ENCODE measurements around the gene PLAAT2. TPM values are rescaled to one million over a fixed set of nuclear protein-coding genes. Genes with fewer than 3 reads are reported as not detected.

Gene PLAAT2
- total RNA-seq, 2 donors from 2014 or later: not detected

DNA sequence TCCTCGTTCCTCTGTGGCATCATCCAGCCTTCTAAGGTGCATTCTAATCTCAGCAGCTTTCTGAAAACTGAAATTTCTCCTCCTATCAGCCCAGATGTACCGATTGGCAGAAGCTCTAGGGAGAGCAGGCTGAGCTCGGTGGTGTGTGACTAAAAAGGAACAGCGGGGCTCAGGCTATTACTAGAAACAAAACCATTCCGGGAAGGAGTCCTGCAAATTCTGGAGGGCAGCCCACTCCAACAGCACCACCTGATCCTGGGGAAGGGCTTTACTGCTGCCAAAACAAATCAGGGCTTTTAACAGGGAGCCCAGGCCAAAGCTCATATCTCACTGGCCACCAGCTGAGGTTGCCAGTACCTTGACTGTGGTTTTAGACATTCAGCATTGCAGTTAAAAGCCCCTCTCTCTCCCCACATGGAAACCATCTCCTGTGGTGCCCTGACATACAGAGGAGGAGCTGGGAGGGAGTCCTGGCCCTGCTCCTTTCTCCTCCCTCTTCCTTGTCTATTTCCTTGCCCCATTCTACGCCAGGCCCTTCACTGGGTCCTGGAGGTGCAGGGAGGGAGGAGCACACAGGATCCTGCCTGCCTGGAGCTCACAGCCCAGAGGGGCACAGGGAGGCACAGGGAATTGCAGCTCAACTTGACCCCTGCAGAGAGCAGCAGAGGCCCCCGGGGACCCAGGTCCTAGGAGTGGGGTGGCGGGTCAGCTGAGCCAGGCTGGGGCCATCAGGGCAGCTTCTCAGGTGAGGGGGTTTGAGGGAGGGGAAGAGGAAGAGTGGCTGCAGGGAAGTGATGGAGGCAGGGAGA, 25.7 kb downstream of the PLAAT2 start:
- Histone ChIP-seq H3K4me1 (ENCODE audit: control insufficient read depth, insufficient read depth, low read length) (no peaks in the 10 kb centered on the region), H3K27ac (ENCODE audit: low read depth, low read length) (no peak overlapping the region), H3K9ac (ENCODE audit: extremely low read depth, low read length, poor library complexity, severe bottlenecking) (no peak overlapping the region), H3K36me3 (ENCODE audit: control insufficient read depth, insufficient read depth, low read length) (no peaks in the 10 kb centered on the region), H3K9me3 (ENCODE audit: control insufficient read depth, low read length) (no peaks in the 10 kb centered on the region), H3K4me3 (ENCODE audit: low read length) (no peak overlapping the region), H3K27me3 (ENCODE audit: control insufficient read depth, insufficient read depth, low read length, poor library complexity, severe bottlenecking) (no peaks in the 10 kb centered on the region)
- Mint-ChIP-seq H3K27ac (no peak overlapping the region), H3K36me3 (ENCODE audit: low read depth) (no peaks in the 10 kb centered on the region), H3K27me3 (ENCODE audit: insufficient read depth) (peaks cover 3% of the 10 kb centered on the region), H3K4me1 (peaks cover 24% of the 10 kb centered on the region), H3K4me3 (no peak overlapping the region), H3K9me3 (no peaks in the 10 kb centered on the region)
- WGBS, 2 experiments (ENCODE audit: insufficient coverage in 1 of 2, insufficient read length in 1 of 2): 86 to 88% methylated on average over 7 to 8 of the region's 8 CpGs
- no peak for DNase-seq
- TF ChIP-seq, protein P1, sequence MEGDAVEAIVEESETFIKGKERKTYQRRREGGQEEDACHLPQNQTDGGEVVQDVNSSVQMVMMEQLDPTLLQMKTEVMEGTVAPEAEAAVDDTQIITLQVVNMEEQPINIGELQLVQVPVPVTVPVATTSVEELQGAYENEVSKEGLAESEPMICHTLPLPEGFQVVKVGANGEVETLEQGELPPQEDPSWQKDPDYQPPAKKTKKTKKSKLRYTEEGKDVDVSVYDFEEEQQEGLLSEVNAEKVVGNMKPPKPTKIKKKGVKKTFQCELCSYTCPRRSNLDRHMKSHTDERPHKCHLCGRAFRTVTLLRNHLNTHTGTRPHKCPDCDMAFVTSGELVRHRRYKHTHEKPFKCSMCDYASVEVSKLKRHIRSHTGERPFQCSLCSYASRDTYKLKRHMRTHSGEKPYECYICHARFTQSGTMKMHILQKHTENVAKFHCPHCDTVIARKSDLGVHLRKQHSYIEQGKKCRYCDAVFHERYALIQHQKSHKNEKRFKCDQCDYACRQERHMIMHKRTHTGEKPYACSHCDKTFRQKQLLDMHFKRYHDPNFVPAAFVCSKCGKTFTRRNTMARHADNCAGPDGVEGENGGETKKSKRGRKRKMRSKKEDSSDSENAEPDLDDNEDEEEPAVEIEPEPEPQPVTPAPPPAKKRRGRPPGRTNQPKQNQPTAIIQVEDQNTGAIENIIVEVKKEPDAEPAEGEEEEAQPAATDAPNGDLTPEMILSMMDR (conservative IDR thresholded peaks at IDR 0.05): no peak

DNA sequence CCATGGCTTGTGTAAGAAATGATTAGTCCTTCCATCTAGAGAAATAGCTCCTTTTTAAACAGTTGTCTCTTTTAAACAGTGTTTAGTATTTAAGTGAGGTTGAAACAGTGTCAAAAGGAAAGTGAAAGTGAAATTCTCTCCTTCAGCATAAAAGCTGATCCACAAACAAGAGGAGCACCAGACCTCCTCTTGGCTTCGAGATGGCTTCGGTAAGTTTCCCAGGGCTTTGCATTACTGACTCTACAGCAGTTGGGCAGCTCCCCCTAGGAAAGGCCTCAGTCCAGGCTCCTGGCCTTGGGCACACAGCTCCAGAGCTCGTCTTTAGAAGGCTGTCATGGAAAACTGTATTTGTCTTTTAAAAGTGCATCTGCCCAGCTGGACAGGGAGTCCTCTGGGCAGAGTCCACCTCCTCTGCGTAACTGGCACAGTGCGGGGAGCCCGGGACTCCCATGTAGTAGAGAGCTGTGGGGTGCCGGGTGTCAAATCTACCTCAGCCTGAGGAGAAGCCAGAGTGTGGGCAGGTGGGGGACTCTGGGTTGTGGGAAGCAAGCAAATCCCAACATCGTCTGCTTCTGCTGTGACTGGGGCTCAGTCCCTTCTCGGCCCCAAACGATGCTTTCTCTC, 26.4 kb downstream of the PLAAT2 start, which contains the start of gene PLAAT4:
Gene PLAAT4 (plus strand): TSS at position 140 of the 624 bp plus-strand sequence. CDS start 61 bp downstream, at position 201.
- peaks cover 2% of the 10 kb centered on the region for H3K9me3 Mint-ChIP-seq
- TF ChIP-seq, protein P1 (conservative IDR thresholded peaks at IDR 0.05): no peak
- no peaks in the 10 kb centered on the region for H3K36me3 ChIP-seq (ENCODE audit: control insufficient read depth, insufficient read depth, low read length)
- H3K27ac ChIP-seq (ENCODE audit: low read depth, low read length): no peak within 1 kb of the TSS
- no peaks in the 10 kb centered on the region for H3K4me1 ChIP-seq (ENCODE audit: control insufficient read depth, insufficient read depth, low read length)
- no peak within 1 kb of the TSS for H3K27ac Mint-ChIP-seq
- no peak within 1 kb of the TSS for H3K9ac ChIP-seq (ENCODE audit: extremely low read depth, low read length, poor library complexity, severe bottlenecking)
- H3K4me1 Mint-ChIP-seq: peaks cover 29% of the 10 kb centered on the region
- H3K27me3 ChIP-seq (ENCODE audit: control insufficient read depth, insufficient read depth, low read length, poor library complexity, severe bottlenecking): no peaks in the 10 kb centered on the region
- no peak for DNase-seq
- no peaks in the 10 kb centered on the region for H3K9me3 ChIP-seq (ENCODE audit: control insufficient read depth, low read length)
- no peak within 1 kb of the TSS for H3K4me3 Mint-ChIP-seq
- whole genome bisulfite sequencing, 2 experiments (ENCODE audit: insufficient coverage in 1 of 2, insufficient read length in 1 of 2): 91 to 92% methylated on average over 5 to 10 of the region's 10 CpGs
- H3K27me3 Mint-ChIP-seq (ENCODE audit: insufficient read depth): peaks cover 3% of the 10 kb centered on the region
- H3K36me3 Mint-ChIP-seq (ENCODE audit: low read depth): no peaks in the 10 kb centered on the region
- H3K4me3 ChIP-seq (ENCODE audit: low read length): no peak within 1 kb of the TSS

DNA sequence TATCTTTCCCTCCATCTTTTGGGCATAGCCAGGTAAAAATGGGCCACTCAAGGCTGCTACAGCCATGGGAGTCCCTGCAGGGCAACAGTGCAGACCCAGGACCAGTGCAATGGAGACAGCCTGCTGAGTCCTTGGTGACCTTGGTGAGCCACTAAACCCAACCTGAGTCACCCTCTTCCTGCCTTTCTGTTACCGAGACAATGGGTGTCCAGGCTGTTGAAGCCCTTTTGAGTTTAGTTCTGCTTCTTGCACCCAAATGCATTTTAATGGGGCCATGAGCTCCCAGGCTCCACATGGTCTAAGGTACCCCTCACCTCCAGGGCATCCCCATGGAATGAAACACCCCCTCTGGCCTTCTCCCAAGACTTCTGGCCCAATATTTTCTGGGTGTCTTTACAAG, 27.4 kb downstream of the PLAAT2 start:
- Mint-ChIP-seq H3K27me3 (ENCODE audit: insufficient read depth) (peaks cover 3% of the 10 kb centered on the region), H3K4me3 (no peak overlapping the region), H3K27ac (no peak overlapping the region), H3K36me3 (ENCODE audit: low read depth) (peaks cover 1% of the 10 kb centered on the region), H3K4me1 (peaks cover 36% of the 10 kb centered on the region), H3K9me3 (peaks cover 2% of the 10 kb centered on the region)
- TF ChIP-seq, protein P1 (conservative IDR thresholded peaks at IDR 0.05): no peak
- Histone ChIP-seq H3K27ac (ENCODE audit: low read depth, low read length) (no peak overlapping the region), H3K27me3 (ENCODE audit: control insufficient read depth, insufficient read depth, low read length, poor library complexity, severe bottlenecking) (no peaks in the 10 kb centered on the region), H3K4me1 (ENCODE audit: control insufficient read depth, insufficient read depth, low read length) (peaks cover 3% of the 10 kb centered on the region), H3K4me3 (ENCODE audit: low read length) (no peak overlapping the region), H3K9me3 (ENCODE audit: control insufficient read depth, low read length) (no peaks in the 10 kb centered on the region), H3K9ac (ENCODE audit: extremely low read depth, low read length, poor library complexity, severe bottlenecking) (no peak overlapping the region), H3K36me3 (ENCODE audit: control insufficient read depth, insufficient read depth, low read length) (no peaks in the 10 kb centered on the region)
- WGBS, 2 experiments (ENCODE audit: insufficient coverage in 1 of 2, insufficient read length in 1 of 2): 89 to 95% methylated on average over 1 of the region's 1 CpG
- DNase-seq: no peak

Data from endodermal cell (in vitro differentiated cells).